ENCODE results near the gene MCUB.
A peak's percentile ranks its signal among the peaks of the same experiment; 100 is the strongest.
"Not testable (repeated sequence)": the region's sequence is repeated elsewhere in the genome, so short reads cannot be mapped to it uniquely, and the experiment has no call there.

The MCUB gene

GRCh38 chr4:109631532-109632108 lies 71.6 kb downstream of the MCUB start:
- DNase-seq = no peak

GRCh38 chr4:109640644-109641043 lies 80.6 kb downstream of the MCUB start:
- DNase-seq = no peak

- peak in 1 of 2 experiments; percentile 8 for DNase-seq
Measured at GRCh38 chr4:109645874-109646710, 86.0 kb downstream of the MCUB start.

- no peak for DNase-seq
Measured at GRCh38 chr4:109648266-109648996, 88.4 kb downstream of the MCUB start.

- no peak for DNase-seq
Measured at GRCh38 chr4:109648997-109649575, 89.0 kb downstream of the MCUB start.

GRCh38 chr4:109649872-109650271 lies 89.8 kb downstream of the MCUB start:
- no peak for DNase-seq

- DNase-seq = no peak
Measured at GRCh38 chr4:109655396-109655795, 95.3 kb downstream of the MCUB start.

- DNase-seq = no peak
Measured at GRCh38 chr4:109657854-109658418, 97.9 kb downstream of the MCUB start.

GRCh38 chr4:109658871-109659410 lies 98.9 kb downstream of the MCUB start:
- no peak for DNase-seq

GRCh38 chr4:109662116-109662515 lies 102.1 kb downstream of the MCUB start:
- DNase-seq = no peak

- no peak for DNase-seq
Measured at GRCh38 chr4:109662771-109663170, 102.7 kb downstream of the MCUB start.

- DNase-seq = no peak
Measured at GRCh38 chr4:109665783-109666485, 105.9 kb downstream of the MCUB start.

GRCh38 chr4:109671350-109671749 lies 111.3 kb downstream of the MCUB start:
- no peak for DNase-seq

GRCh38 chr4:109672169-109672930 lies 112.3 kb downstream of the MCUB start:
- DNase-seq = no peak

- DNase-seq = no peak
Measured at GRCh38 chr4:109673303-109673702, 113.3 kb downstream of the MCUB start.

GRCh38 chr4:109675181-109675580 lies 115.1 kb downstream of the MCUB start:
- DNase-seq = no peak

GRCh38 chr4:109675843-109676242 lies 115.8 kb downstream of the MCUB start:
- no peak for DNase-seq

GRCh38 chr4:109676886-109677285 lies 116.8 kb downstream of the MCUB start:
- no peak for DNase-seq

GRCh38 chr4:109678472-109678871 lies 118.4 kb downstream of the MCUB start:
- DNase-seq = not testable (repeated sequence)

- not testable (repeated sequence) for DNase-seq
Measured at GRCh38 chr4:109678925-109679324, 118.9 kb downstream of the MCUB start.

- DNase-seq = no peak
Measured at GRCh38 chr4:109682875-109683274, 122.8 kb downstream of the MCUB start.

All from activated CD4-positive, alpha-beta T cell treated with anti-CD3 and anti-CD28 coated beads, Interleukin-2, amount 50 U/mL, for 4 hours (primary cell).